Tibial artery (tissue), 4 donors: Measurements from ENCODE around the gene IL4I1.

Experiments
- DNase-seq, 2 donors: peaks; one replicate each; pipeline ENCODE4 v3.0.0-alpha.2; 2019
- H3K27ac ChIP-seq, 2 donors: fragments of 200-600 bp; sonication (generic) in 1 of 2; 1 replicate in 1 of 2; 2 replicates in 1 of 2; pipeline ENCODE4 v1.5.1; 2018 to 2019; ENCODE audit warnings: mild to moderate bottlenecking in 1 of 2
- H3K27me3 ChIP-seq, 2 donors: fragments of 200-600 bp; sonication (generic) in 1 of 2; one replicate each; pipeline versions ENCODE4 v1.5.1 to v1.6.0; 2016 to 2019
- H3K36me3 ChIP-seq, 3 donors: fragments of 200-600 bp; sonication (generic) in 2 of 3; one replicate each; pipeline ENCODE4 v1.5.1; 2016 to 2019; ENCODE audit warnings: mild to moderate bottlenecking in 2 of 3
- H3K4me1 ChIP-seq, 4 donors: fragments of 200-600 bp; sonication (generic) in 2 of 4; 1 replicate in 3 of 4; 2 replicates in 1 of 4; pipeline ENCODE4 v1.5.1; 2016 to 2019
- H3K4me3 ChIP-seq, 2 donors: fragments of 200-600 bp; sonication (generic) in 1 of 2; 1 replicate in 1 of 2; 2 replicates in 1 of 2; pipeline ENCODE4 v1.5.1; 2018 to 2019; ENCODE audit warnings: mild to moderate bottlenecking in 2 of 2
- H3K9me3 ChIP-seq, 3 donors: fragments of 200-600 bp; sonication (generic) in 1 of 3; one replicate each; pipeline ENCODE4 v1.5.1; 2016 to 2019
- intact Hi-C: fragments of 100-400 bp; cut with DNase I; formaldehyde crosslinking; loops from one replicate; pipeline ENCODE4 v1.15.0; 2023; ENCODE audit warnings: low total_unique reads
- TF ChIP-seq, protein P1 (sequence below), 2 experiments: fragments of 200-600 bp in 1 of 2; fragments of 450-650 bp in 1 of 2; IDR thresholded peaks; one replicate each; pipeline ENCODE4 v1.5.1; 2017 to 2019; ENCODE audit warnings: antibody characterized with exemption in 2 of 2, mild to moderate bottlenecking in 1 of 2, moderate library complexity in 1 of 2

The IL4I1 gene

DNA sequence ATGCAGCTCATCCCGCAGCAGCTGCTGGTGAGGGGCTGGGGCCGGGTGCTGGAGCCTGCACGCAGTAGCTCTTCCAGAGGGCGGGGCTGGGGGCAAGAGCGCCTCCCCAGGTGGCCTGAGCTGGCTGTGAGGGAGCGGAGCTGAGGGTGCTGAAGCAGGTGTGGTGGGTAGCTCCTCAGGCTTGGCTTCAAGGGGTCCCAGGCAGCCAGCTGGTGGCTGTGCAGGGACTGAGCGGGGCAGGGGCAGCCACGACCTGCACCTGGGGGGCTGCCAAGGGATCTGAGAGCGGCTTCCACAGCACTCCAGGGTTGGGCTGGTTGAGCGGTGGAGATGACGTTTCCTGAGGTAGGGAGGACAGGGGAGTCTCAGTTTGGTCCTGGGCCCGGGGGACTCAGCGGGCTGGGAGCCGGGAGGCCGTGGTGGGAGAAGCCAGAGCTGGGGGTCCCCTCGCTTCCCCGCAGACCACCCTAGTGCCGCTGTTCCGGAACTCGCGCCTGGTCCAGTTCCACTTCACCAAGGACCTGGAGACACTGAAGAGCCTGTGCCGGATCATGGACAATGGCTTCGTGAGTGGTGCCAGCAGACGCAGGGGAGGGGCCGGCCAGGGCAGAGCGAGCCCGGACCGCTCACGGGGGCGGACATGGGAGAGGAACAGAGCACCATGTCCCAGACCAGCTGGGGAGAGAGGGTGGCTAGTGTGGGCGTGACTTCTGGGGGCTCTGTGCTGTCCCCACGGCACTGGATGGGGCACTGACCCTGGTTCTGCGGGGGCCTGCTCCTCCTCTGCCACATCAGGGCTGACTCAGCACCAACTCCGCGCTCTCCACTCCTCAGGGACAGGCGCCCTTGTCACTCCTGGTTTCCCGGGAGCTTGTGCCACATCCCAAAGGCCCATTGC lies 38.4 kb downstream of the IL4I1 start:
- Histone ChIP-seq H3K36me3 (peaks cover 39 to 92% (median 84%) of the 10 kb centered on the region in 3 donors), H3K9me3 (no peaks in the 10 kb centered on the region), H3K27ac (no peak overlapping the region), H3K27me3 (no peaks in the 10 kb centered on the region), H3K4me1 (peaks cover 0 to 17% (median 5%) of the 10 kb centered on the region in 4 donors), H3K4me3 (no peak overlapping the region)
- DNase-seq = no peak
- TF ChIP-seq, protein P1, sequence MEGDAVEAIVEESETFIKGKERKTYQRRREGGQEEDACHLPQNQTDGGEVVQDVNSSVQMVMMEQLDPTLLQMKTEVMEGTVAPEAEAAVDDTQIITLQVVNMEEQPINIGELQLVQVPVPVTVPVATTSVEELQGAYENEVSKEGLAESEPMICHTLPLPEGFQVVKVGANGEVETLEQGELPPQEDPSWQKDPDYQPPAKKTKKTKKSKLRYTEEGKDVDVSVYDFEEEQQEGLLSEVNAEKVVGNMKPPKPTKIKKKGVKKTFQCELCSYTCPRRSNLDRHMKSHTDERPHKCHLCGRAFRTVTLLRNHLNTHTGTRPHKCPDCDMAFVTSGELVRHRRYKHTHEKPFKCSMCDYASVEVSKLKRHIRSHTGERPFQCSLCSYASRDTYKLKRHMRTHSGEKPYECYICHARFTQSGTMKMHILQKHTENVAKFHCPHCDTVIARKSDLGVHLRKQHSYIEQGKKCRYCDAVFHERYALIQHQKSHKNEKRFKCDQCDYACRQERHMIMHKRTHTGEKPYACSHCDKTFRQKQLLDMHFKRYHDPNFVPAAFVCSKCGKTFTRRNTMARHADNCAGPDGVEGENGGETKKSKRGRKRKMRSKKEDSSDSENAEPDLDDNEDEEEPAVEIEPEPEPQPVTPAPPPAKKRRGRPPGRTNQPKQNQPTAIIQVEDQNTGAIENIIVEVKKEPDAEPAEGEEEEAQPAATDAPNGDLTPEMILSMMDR (IDR thresholded peaks at IDR 0.05) = no peak
- intact Hi-C loops = no loop called here

DNA sequence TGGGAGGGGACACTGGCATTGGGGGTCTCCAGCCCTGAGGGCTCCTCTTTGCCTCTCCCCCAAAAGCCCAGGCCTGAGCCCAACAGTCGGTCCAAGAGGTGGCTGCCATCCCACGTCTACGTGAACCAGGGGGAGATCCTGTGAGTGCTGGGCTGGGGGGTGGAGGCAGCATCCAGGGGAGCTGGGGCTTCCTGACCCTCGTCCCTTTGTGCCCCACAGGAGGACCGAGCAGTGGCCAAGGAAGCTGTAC lies 38.9 kb downstream of the IL4I1 start:
- Histone ChIP-seq H3K9me3 (no peaks in the 10 kb centered on the region), H3K4me1 (peaks cover 0 to 23% (median 11%) of the 10 kb centered on the region in 4 donors), H3K4me3 (no peak overlapping the region), H3K27ac (no peak overlapping the region), H3K36me3 (peaks cover 39 to 86% (median 78%) of the 10 kb centered on the region in 3 donors), H3K27me3 (no peaks in the 10 kb centered on the region)
- DNase-seq = no peak
- intact Hi-C loops = no loop called here
- TF ChIP-seq, protein P1 (IDR thresholded peaks at IDR 0.05) = no peak

DNA sequence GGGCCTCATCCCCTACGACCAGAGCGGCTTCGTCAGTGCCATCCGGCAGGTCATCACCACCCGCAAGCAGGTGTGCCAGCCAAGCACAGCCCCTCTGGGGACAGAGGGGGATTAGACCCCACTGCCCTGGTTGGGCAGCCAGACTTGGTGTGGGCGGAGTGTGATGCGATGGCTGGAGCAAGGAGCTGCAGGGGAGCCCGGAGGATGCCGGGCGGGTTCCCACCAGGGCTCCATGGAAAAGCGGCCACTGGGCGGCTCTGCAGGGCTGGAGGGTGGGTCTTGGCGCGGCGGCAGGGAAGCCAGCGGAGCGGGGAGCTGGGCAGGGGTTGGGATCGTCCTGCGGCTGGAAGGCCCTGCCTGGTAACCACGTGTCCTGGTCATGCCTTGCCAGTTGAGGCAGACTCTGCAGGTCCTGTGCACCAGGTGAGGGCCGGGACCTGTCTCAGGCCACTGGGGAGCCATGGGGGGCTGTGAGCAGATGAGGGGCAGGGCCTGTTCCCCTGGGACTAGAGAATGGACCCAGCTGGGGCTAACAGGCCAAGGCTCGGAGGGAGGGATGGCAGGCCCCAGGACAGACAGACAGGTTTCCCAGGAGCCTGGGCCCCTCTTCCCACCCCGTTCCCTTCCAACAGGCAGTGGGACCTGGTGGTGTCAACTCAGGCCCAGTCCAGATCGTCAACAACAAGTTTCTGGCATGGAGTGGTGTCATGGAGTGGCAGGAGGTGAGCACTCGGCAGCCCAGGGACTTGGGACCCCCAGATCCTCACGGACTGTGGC lies 39.4 kb downstream of the IL4I1 start:
- no peak for DNase-seq
- Histone ChIP-seq H3K27ac (no peak overlapping the region), H3K27me3 (no peaks in the 10 kb centered on the region), H3K9me3 (no peaks in the 10 kb centered on the region), H3K4me1 (peaks cover 0 to 28% (median 16%) of the 10 kb centered on the region in 4 donors), H3K36me3 (peaks cover 39 to 81% (median 73%) of the 10 kb centered on the region in 3 donors), H3K4me3 (no peak overlapping the region)
- intact Hi-C loops = no loop called here
- TF ChIP-seq, protein P1 (IDR thresholded peaks at IDR 0.05) = no peak

DNA sequence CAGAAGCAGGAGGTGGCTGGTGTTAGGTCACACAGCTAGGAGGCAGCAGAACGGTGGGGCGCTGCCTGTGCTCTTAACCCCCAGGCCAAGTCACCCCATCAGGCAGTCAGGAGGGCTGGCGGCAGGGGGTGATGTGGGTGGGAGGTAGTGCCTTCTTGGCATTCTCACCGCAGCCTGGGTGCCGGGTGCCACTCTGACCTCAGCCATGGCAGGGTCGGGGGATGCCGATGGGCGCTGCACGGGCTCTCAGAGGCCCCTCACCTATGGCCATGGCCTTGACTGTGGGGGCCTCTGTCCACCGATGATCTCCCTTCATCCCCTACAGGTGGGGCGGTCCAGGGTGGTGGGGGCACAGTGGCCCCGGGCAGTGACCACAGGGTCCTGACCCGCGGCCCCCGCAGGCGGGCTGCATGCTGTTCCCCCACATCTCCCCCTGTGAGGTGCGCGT lies 40.1 kb downstream of the IL4I1 start:
- TF ChIP-seq, protein P1 (IDR thresholded peaks at IDR 0.05) = no peak

GRCh38 chr19:49855676-49856573 lies 40.8 kb downstream of the IL4I1 start:
- H3K36me3 ChIP-seq = peaks cover 39 to 68% (median 60%) of the 10 kb centered on the region in 3 donors
- intact Hi-C loops = no loop called here
- no peak for DNase-seq

More for the DNA sequence above, 40.1 kb downstream of the IL4I1 start:
- Histone ChIP-seq H3K4me1 (peaks cover 0 to 33% (median 21%) of the 10 kb centered on the region in 4 donors), H3K4me3 (no peak overlapping the region), H3K9me3 (no peaks in the 10 kb centered on the region), H3K27me3 (no peaks in the 10 kb centered on the region), H3K36me3 (peaks cover 39 to 74% (median 67%) of the 10 kb centered on the region in 3 donors), H3K27ac (no peak overlapping the region)
- no peak for DNase-seq
- intact Hi-C loops = no loop called here

More at GRCh38 chr19:49855676-49856573, 40.8 kb downstream of the IL4I1 start:
- TF ChIP-seq, protein P1 (IDR thresholded peaks at IDR 0.05) = no peak
- Histone ChIP-seq H3K4me3 (no peak overlapping the region), H3K4me1 (peaks cover 0 to 33% (median 21%) of the 10 kb centered on the region in 4 donors), H3K9me3 (no peaks in the 10 kb centered on the region), H3K27ac (no peak overlapping the region), H3K27me3 (no peaks in the 10 kb centered on the region)
